K562 (cell line): ENCODE results near the gene PPP6R1. TPM values are rescaled to one million over a fixed set of nuclear protein-coding genes. Genes with fewer than 3 reads are reported as not detected.

Experiments used
- EP300 ChIP-seq: IDR thresholded peaks from 2 replicates; pipeline ENCODE4 v1.6.1; 2012; ENCODE audit warnings: low read length, improper control_type of control experiment
- NFIC ChIP-seq: fragments of 450-650 bp; IDR thresholded peaks from 2 replicates; pipeline ENCODE4 v1.6.1; 2017; ENCODE audit warnings: mild to moderate bottlenecking, inconsistent platforms
- POLR2A ChIP-seq: fragments of 450-650 bp; conservative IDR thresholded peaks from 2 replicates; pipeline ENCODE4 v1.6.1; 2016
- SMARCB1 ChIP-seq: IDR thresholded peaks from 2 replicates; pipeline ENCODE4 v1.6.1; 2011; ENCODE audit warnings: improper control_type of control experiment, low read depth; ENCODE audit not compliant: insufficient read length
- SRSF9 ChIP-seq: fragments of 200-400 bp; formaldehyde crosslinking; IDR thresholded peaks from 2 replicates; pipeline ENCODE4 v1.6.1; 2017; ENCODE audit warnings: low read depth, low read length, borderline replicate concordance
- TFAM ChIP-seq: fragments of 250-450 bp; sonication (Bioruptor Pico); conservative IDR thresholded peaks from 2 replicates; pipeline ENCODE4 v1.5.0; 2021; ENCODE audit warnings: mild to moderate bottlenecking, moderate library complexity
- ZC3H11A ChIP-seq: IDR thresholded peaks from 2 replicates; pipeline ENCODE4 v1.6.1; 2012; ENCODE audit warnings: low read depth, low read length, improper control_type of control experiment
- ZKSCAN3 ChIP-seq: fragments of 250-450 bp; sonication (Bioruptor Pico); IDR thresholded peaks from 2 replicates; pipeline ENCODE4 v1.4.0; 2020
- ZKSCAN8 ChIP-seq: fragments of 200-800 bp; sonication (Bioruptor generic); IDR thresholded peaks from 2 replicates; pipeline ENCODE4 v1.6.1; 2016; ENCODE audit warnings: missing genetic modification characterization, missing compliant biosample characterization
- polyA plus RNA-seq, 8 experiments: library from polyadenylated mRNA; depleted of rRNA in 4 of 8; stranded (reverse) in 5 of 8; unstranded in 3 of 8; fragments of >200 nt; fragmentation: Nextera tagmentation in 2 of 8; fragmentation: Illumina TruSeq in 1 of 8; extraction: Ambion mirVana in 2 of 8; extraction: Trizol in 1 of 8; gene quantifications; 2 replicates each; pipeline versions ENCODE4 v1.2.1 to v1.2.3, GENCODE V29; 2011 to 2014; ENCODE audit warnings: inconsistent platforms in 1 of 8, missing spikeins in 1 of 8
- total RNA-seq, 7 experiments: library from RNA; depleted of rRNA in 6 of 7; stranded (reverse); fragments of >200 nt in 6 of 7; fragmentation: Illumina TruSeq in 2 of 7; extraction: Trizol in 2 of 7; gene quantifications; 2 replicates each; pipeline versions ENCODE4 v1.2.1 to v1.2.3, GENCODE V29; 2011 to 2021; ENCODE audit warnings: low replicate concordance in 1 of 7
- TF ChIP-seq, protein P1 (sequence below), 2 experiments: fragments of 450-650 bp; formaldehyde crosslinking in 1 of 2; IDR thresholded peaks; 2 replicates each; pipeline versions ENCODE4 v1.4.0 to v1.6.1; 2014 to 2020; ENCODE audit warnings: mild to moderate bottlenecking in 2 of 2, borderline replicate concordance in 1 of 2, low read depth in 1 of 2
- TF ChIP-seq, protein P2 (sequence below): fragments of 450-650 bp; formaldehyde crosslinking; IDR thresholded peaks from 2 replicates; pipeline ENCODE4 v1.4.0; 2020; ENCODE audit warnings: mild to moderate bottlenecking, moderate library complexity

Gene PPP6R1
- total and polyA plus RNA-seq, 9 of the 15 experiments (the other 6 are each of a cell fraction or from before 2014, with no cell fraction given) = 0.48 to 135 (median 37.2) TPM

DNA sequence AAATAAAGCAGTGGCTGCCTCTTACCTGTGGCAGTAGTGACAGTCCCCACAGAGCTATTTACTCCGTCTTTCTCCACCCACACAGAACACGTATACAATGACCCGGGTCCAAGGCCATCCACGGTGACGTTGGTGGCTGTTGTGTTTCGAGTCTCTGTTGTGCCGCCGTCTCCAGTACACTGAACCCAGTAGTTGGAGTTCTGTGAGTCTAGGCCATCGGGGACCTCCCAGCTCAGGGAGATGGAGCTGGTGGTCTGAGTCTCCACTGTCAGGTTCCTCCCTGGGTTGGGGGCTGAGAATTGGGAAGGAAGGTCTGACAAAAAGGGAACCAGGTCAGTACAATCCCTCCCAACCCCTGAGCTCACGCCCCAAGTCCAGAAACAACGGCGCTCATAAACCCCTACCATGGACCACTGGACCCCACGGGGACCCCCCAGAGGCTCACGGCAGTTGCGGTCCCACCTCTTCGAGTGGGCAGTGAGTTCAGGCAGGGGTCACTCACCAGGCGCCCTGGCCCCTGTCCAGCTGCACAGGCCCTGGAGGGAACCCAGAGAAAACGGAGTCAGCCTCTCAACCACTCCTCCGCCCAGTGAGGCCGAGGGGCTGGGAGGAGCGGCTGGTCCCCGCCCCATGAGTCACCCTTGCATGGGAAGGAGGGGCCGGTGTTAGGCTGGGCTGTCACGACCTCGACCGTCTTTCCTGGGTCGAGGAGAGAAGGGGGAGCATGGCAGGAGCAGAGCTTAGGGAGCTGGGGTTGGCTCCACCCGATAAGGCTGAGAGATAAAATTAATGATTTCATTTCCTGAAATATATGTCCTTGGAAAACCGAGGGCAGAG lies 51.9 kb downstream of the PPP6R1 start (continued):
- TF ChIP-seq, protein P1, sequence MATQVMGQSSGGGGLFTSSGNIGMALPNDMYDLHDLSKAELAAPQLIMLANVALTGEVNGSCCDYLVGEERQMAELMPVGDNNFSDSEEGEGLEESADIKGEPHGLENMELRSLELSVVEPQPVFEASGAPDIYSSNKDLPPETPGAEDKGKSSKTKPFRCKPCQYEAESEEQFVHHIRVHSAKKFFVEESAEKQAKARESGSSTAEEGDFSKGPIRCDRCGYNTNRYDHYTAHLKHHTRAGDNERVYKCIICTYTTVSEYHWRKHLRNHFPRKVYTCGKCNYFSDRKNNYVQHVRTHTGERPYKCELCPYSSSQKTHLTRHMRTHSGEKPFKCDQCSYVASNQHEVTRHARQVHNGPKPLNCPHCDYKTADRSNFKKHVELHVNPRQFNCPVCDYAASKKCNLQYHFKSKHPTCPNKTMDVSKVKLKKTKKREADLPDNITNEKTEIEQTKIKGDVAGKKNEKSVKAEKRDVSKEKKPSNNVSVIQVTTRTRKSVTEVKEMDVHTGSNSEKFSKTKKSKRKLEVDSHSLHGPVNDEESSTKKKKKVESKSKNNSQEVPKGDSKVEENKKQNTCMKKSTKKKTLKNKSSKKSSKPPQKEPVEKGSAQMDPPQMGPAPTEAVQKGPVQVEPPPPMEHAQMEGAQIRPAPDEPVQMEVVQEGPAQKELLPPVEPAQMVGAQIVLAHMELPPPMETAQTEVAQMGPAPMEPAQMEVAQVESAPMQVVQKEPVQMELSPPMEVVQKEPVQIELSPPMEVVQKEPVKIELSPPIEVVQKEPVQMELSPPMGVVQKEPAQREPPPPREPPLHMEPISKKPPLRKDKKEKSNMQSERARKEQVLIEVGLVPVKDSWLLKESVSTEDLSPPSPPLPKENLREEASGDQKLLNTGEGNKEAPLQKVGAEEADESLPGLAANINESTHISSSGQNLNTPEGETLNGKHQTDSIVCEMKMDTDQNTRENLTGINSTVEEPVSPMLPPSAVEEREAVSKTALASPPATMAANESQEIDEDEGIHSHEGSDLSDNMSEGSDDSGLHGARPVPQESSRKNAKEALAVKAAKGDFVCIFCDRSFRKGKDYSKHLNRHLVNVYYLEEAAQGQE (IDR thresholded peaks at IDR 0.05; ENCODE audit: borderline replicate concordance) = peak; percentile 72
- TF ChIP-seq, protein P1 (CRISPR knock-in tag; IDR thresholded peaks at IDR 0.05; ENCODE audit: low read depth) = peak; percentile 69
- TF ChIP-seq TFAM (no peak), NFIC (peak; percentile 97), EP300 (peak; percentile 72), ZC3H11A (0 out of 2 replicates have a peak, but pooled peaks have one; percentile 38), POLR2A (peak; percentile 86), ZKSCAN8 (CRISPR knock-in tag) (no peak), SRSF9 (no peak), SMARCB1 (no peak), ZKSCAN3 (CRISPR knock-in tag) (no peak)
- TF ChIP-seq, protein P2, sequence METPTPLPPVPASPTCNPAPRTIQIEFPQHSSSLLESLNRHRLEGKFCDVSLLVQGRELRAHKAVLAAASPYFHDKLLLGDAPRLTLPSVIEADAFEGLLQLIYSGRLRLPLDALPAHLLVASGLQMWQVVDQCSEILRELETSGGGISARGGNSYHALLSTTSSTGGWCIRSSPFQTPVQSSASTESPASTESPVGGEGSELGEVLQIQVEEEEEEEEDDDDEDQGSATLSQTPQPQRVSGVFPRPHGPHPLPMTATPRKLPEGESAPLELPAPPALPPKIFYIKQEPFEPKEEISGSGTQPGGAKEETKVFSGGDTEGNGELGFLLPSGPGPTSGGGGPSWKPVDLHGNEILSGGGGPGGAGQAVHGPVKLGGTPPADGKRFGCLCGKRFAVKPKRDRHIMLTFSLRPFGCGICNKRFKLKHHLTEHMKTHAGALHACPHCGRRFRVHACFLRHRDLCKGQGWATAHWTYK = peak; percentile 11; the same call in 1 of the 2 replicates
